CD4-positive, alpha-beta T cell treated with Interleukin-6 at 100 ng/mL for 8 hours (primary cell): Measurements from ENCODE around the gene CD300LG.
"Not testable (repeated sequence)": the region's sequence is repeated elsewhere in the genome, so short reads cannot be mapped to it uniquely, and the experiment has no call there.

Source experiments
- DNase-seq: peaks from one replicate; pipeline ENCODE4 v3.0.0-alpha.2; 2020; ENCODE audit warnings: mixed read lengths, low spot score

CD300LG gene

DNA sequence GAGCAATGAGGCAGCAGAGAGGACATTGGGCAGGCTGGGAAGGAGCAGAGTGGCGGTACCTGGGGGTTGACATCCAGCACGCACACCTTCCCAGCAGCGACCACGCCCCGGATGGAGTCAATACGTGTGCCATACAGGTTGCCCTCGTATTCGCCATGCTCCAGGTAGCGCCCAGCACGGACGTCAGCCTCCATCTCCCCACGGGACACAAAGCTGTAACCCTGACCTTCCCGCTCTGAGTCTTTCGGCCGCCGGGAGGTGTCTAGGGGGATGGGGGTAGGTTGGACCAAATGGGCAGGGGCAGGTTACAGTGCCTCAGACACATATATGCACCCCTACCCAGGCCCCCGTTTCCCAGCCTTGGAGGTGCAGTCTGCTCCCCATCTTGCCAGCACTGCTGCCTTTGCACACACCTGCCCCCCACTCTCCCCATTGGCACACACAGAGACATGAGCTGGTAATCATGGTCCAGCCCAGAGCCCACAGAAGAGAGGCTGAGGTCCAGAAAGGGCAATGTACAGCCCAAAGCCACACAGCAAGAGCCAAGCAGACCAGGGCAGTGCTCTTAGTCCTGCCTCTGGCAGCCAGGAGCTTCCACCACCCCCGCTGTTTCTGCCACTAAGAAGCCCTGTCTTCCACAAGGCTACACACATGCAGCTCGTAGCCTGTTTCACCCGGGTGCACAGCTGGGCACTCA, 32.9 kb downstream of the CD300LG start:
- no peak for DNase-seq

DNA sequence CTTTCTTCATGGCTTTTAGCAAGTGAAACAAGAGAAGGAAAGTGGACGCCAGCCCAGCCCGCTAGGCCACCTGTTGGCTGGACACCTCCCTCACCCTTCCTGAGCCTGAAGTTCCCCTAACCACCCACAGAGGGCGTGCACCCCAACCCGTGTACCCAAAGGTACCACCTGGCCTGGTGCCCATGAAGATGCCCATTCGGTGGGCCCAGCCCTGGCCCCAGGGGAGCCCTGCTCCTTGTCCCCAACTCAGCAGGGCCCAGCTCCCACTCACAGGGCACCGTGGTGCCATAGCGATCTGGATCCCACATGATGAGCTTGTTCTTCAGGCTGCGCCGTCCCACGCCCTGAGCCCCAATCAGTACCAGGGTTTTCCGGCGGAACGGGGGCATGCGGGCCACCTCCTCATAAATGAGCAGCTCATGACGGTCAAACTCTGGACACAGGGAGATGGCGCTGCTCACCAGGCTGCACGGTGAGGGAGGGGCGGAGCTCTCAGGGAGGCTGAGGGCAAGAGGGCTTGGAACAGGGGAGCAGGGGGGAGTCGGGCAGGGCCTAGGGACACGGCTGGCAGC, 33.5 kb downstream of the CD300LG start:
- peak; percentile 11 for DNase-seq

DNA sequence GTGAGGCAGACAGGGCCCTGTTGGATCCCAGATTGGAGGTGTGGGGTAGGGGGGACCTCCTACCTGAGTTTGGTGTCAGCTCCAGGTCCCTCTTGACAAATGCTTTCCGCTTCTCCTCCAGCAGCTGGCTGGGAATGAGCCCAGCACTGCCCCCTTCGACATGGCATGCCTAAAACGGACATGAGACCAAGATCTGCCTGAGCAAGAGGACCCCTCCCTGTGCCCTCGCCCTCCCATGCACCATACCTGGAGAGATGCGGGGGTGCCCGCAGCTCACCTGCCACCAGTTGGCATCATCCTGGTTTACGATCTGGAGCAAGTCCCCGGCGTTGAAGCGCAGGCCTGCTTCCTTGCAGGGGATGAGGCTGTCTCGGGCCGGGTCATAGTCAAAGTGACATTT, 34.2 kb downstream of the CD300LG start:
- no peak for DNase-seq

DNA sequence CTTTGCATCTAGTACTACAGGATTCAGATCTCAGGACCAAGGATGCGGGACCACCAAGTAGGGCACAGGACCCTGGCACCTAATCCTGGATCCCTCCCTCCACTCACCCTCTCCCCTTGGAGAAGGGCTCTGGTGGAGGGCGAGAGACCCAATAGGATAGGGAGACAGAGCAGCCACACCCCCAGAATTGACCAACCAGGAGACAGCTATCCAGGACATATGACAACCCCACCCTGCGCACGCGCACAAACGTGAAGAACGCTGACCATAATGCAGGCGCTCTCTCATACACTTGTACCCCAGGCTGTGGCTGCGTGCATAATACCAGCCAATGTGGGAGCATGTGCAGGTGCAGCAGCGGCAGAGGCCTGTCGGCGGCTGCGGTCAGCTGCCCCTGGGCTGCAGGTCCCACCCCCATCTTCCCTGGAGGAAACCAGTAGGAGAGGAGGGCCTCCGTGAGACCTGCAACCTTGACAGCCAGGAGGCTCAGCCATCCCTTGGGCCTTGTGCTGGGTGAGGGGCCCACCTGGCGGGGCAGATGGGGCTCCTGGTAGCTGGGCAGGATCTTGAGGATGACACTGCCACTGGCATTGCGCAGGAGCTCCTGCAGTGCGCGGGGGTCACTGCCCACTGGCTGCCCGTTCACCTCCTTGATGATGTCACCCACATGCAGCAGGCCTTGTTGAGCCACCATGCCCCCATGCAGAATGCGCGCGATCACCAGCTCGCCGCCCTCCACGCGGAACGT, 35.0 kb downstream of the CD300LG start:
- no peak for DNase-seq

DNA sequence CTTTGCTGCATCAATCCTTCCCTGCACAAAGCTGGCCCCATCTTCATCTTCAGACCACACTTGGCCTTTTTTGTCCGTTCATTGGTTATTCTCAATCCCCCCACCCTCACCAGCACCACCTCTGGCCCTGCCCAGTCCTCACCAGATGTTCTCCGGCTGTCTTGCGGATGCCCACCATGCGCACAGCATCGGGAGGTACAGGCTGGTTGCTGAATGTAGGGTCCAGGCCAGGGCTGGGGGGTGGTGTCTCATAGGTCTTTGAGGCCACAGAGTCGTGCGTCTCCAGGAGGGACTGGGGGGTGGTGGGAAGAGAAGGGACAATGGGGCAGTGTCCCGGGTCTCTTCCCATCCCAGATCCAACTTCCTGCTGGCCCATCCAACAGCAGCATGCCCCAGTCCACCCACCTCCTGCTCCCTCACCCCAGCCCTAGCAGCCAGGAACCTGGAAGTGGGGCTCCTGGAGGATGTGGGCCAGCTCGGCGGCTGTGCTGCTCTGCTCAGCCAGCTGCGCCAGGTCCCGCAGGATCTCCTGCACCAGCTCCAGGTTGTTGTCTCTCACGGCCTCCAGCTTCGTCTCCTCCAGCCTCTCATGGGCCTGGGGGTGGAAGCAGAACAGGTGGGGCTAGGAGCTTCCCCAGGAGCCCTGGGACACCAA, 35.9 kb downstream of the CD300LG start:
- DNase-seq = no peak

DNA sequence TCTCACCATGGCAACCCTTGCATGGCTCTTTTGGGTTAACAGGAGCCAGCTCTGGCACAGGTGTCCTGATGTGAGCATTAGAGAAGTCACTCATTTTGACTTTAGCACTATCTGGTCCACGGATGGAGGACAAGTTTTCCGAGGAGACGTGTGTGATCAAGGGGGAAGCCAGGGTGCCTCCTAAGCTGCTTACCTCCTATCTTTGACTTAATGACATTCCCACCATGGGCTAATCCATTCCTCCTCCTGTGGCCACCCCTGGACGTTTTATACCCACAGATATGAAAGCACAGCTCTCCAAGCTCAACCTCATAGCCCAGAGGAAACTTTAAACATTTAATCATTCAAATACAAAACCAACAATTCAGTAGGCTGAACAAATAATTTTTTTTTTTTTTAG, 41.6 kb downstream of the CD300LG start:
- DNase-seq = no peak

DNA sequence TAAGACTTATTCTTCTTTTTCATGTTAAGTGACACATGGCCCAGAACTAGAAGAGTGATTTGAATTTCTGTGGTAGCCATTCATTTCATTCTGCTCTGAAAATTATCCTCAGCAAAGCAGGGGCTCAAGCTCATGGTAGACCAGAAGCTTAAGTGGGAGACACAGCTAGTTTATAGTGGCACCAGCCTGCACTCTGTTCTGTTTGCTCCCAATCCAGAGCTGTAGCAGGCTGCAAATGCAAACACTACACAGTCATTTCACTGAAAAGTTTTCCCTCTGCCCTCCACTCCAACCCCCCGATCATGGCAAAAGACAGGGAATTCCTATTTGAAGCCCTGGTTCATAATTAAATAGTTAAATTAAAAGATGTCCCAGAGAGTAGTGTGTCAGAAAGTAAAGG, 43.3 kb downstream of the CD300LG start:
- no peak for DNase-seq

DNA sequence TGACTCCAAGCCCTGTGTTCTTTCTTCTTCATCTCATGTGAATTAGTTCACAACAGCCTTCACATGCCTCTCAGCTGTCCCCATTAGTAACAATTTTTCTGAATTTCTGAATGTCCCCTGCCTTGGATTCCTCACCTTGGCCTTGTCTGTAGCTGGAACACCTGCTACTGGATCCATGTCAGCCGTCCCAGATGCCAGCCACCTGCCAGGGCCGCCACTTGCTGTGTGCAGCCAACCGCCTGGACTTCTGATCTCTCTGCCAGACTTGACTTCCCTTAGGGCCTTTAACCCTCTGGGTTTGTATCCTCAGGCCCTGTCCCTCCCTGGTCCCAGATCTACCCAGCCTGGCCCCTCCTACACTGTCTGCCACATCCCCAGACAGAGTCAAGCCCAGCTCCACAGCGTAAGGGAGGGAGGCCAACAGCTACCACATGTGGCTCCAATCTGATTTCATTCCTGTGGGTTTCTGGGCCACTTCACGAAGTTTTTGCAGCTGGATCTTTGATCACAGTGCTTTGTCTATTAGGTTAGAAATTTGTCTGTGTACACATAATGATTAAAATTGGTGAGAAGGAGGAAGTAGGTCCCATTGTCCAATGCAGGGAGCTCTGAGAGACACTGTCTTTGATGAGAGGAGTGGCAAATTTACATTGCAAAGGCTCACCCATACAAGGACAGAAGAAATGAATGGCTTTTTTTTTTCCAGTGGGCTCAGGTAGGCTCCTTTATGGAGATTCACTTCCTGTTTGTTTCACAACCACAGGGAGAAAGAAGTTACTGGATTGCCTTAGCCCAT, 45.1 kb downstream of the CD300LG start:
- DNase-seq = no peak

DNA sequence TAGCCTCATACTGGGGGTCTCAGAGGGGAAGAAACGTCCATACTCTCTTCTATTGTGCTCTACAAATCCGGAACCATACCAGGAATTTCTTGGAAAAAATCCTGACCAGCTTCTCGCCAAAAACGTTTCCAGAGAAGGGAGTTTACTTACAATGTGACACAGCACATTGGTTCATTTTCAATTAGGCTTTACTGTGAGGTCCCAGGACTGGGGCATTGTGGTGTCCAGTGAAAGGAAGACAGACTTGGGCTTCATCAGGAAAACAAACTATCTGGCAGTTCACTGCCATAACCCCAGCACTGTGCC, 45.6 kb downstream of the CD300LG start:
- no peak for DNase-seq

DNA sequence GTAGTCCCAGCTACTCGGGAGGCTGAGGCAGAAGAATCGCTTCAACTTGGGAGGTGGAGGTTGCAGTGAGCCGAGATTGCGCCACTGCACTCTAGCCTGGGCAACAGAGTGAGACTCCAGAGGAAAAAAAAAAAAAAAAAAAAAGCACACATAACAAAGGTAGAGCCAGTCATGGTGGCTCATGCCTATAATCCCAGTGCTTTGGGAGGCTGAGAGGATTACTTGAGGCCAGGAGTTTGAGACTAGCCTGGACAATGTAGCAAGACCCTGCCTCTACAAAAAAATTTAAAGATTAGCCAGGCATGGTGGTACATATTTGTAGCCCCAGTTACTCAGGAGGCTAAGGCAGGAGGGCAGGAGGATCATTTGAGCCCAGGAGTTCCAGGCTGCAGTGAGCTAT, 47.5 kb downstream of the CD300LG start:
- not testable (repeated sequence) for DNase-seq

DNA sequence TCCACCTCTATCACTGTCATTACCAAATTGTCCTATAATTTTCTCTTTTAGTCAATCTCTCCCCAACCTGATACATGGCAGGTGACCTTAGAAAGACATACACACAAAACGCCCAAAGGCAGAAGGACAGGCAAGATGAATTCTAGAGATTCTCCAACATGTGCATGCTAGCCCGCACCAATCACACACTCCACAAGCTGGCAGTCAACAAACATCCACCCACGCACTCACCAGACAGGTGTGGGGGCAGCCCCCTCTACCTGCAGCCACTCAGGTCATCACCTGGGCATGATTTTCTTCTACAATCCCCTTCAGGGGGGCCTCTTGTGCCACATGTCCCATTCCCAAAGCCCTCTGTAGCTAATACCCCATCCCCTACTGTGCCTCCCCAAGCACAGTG, 50.9 kb downstream of the CD300LG start:
- no peak for DNase-seq

DNA sequence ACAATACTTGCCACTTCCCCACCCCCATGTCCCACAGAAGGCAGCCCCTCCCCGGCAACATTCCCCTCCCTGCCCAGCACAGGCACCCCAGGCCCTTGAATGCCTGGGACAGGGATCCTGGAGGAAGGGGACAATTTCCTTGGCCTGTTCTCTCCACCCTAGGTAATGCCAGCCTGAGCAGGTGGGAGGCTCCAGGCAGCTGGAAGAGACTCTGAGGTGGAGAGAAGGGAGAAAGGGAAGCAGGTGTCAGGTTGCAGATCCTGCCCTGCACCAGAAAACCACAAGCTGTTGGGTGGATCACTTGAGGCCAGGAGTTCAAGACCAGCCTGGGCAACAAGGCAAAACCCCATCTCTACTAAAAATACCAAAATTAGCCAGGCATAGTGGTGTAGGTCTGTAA, 51.5 kb downstream of the CD300LG start:
- no peak for DNase-seq

DNA sequence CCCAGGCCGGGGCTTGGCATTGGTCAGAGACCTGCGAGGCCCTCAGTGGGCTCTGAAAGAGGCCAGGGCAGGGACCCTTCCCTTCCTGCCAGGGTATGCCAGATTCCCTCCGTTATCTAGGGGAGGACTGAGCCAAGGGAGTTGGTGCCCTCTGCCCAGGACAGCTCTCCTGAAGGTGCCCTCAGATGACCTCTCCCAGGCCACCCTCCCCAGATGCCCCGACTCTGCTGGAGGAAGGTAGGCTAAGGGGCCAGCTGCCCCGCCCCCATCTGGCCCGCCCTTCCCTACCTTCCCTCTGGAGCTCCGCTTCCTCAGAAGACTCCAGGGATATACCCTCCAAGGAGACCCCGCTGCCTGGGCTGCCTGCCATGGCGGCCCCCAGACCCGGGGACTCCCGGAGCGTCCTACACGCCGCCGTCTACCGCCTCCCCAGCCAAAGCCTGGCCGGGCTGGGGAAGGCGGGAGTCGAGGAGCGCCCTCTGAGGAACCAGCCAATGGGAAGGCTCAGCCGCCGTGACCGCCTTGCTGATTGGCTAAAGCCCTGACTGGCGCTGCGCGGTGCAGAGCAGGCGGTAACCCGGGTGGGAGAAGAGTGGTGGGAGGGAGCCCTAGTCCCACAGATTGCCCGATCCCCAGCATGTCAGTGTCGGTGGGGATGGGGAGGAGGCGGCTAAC, 53.3 kb downstream of the CD300LG start:
- DNase-seq = peak; percentile 78

DNA sequence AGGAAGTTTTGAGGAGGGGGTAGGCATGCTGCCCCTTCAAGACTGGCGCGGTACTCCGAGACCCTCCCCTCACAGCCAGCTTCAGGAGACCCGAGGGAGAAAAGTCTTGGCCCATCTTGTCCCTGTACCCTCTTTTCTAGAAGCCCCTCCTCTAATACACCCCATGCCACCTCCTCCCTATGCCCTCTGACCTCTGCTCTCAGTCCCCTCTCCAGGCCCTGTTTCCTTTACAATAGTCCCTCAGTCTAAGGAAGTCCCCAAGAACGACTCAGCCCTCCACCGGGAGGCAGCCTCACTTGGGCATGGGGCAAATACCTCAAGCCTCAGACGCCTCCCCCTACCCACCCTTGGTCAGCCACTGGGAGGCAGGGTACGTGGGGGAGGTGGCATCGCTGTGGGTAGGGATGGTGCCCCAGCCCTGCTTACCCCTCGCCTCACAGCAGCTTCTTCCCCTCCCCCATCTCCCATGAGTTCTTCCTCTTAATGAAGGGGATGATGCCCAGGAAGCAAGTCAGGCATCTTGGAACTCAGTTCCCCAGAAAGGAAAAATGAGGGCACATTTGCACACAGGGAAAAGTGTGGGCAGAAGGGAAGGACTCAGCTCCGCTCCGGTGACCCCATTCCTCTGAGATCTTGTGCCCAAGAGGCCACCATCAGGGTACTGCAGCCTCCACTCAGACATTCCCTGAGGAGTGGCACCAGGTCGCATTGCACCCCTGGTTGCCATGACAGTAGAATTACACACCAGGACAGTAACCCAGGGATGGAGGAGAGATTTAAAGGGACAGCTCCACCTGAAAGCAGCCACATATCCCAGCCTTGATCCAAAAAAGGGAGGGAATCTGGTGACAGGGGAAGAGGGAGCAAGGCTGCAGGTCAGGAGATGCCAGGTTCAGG, 54.1 kb downstream of the CD300LG start:
- no peak for DNase-seq

DNA sequence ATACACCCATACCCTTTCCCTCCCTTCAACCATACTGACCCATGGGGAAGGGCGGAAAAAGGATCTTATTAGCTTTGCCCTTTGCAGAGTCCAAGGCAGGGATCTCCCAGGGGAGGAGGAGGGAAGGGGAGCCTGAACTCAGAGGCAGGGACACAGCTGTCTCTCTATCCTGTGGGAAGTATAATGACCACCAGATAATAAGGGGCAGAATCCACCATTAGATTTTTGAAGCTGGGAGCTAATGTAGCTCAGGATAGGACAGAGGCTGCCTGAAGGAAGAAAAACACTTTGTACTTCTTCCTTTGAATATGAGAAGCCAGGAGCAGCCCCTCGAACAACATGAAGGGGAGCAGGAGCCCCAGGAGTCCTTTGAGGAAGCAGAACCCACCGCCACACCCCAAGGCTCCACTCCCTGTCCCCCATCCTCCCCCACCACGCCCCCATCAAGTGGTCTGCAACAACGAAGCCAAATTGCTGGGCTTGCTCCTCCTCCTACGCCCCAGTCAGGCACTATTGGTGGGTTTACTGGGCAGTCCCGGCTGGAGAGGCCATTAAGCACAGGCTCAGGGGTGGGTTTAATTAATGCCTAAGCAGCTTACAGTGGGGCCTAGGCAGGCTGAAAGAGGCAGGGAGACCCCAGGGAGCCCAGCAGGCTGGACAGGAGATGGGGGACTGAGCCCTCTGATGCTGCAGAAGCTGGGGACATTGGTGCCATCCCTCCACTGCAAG, 55.0 kb downstream of the CD300LG start:
- no peak for DNase-seq

DNA sequence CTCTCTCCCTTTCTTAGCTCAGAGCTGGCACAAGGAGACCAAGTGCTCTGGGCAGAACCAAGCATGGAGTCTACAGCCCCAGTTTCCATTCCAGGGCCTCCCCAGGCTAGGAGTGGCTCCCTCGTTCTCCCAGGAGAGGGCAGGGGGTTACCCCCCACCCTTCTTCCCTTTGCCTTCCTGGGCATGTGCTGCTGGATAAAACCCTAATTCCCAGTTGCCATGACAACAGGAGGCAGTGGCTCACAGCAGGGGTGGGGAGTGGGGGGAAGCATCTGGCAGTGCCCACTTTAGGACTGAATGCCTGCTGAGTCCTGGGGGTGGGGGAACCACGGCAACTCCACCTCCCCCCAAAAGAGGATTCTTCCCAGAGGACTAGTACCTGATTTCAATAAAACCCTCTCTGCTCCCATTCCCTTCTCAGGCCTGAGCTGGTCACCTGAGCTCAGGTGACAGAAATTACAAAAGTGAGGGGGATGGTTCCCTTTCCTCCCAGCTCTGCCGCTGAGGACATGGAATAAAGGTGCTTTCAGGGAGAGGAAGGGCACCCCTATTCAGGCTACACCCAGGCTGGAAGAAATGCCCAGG, 58.5 kb downstream of the CD300LG start:
- DNase-seq = no peak

DNA sequence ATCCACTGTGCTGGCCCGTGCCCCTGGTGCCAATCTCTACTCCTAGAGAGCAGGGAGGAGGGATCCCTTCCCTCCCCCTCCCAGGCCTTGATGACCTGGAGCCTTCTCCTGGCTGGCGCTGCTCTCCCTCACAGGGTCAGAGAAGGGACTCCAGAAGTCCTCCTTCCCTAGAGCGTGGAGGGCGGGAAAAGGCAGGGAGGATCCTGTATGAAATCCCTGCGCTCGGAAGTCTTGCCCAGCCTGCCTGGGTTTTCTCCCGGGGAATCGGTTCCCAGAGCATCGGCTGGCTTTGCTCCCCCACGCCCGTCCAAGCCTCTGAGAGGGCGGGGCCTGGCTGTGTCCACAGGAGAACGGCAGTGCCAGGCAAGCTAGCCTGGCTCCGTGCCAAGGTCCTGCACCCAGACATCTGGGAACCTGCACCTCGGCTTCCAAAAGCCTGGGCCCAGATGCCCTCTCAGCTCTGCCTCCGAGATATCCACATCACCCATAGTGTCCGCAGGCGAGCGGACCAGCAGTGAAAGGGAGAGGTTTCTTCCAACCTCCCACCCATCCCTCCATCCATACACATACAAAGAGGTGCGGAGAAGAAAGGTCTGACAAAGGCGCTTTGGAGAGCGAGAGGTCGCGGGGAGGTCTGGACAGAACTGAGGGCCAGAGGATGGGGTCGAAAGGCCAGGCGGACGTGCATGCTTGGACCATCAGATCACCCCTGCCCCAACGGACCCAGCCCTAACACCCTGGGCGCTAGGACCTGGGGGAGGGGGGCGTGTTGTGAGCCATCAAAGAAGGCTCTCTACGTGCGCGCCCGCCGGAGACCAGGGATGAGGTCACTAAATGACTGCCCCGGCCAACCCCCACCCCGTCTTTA, 59.2 kb downstream of the CD300LG start:
- DNase-seq = peak; percentile 27

DNA sequence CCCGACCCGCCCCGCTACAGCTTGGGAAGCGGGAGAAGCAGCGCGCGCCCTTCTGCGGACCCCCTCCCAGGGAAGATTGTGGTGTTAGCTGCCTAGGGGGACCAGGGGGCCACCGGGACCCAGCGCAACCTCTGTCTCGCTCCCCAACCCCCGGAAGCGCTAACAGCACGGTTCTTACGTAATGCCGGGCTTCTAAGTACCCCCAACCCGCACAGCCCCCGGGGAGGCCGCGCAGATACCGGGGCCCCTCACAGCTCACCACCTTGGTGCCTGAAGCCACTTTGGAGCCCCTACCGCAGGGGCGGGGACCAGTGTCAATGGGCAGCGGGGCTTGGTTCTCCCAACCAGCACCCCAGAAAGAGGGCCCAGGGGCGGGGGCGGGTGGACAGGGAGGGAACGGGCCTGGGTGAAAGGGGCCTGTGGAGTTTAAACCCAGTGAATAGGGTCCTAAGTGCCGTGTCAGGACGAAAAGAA, 60.0 kb downstream of the CD300LG start:
- DNase-seq = no peak
